ENCODE results near the gene UBXN4.
A peak's percentile ranks its signal among the peaks of the same experiment; 100 is the strongest.
"Not testable (repeated sequence)": the region's sequence is repeated elsewhere in the genome, so short reads cannot be mapped to it uniquely, and the experiment has no call there.

The UBXN4 gene

GRCh38 chr2:135762530-135762929 lies 20.9 kb downstream of the UBXN4 start:
- DNase-seq (ENCODE audit: low read depth in 2 of 2), result no peak

GRCh38 chr2:135768863-135769262 lies 27.2 kb downstream of the UBXN4 start:
- no peak for DNase-seq (ENCODE audit: low read depth in 2 of 2)

- DNase-seq (ENCODE audit: low read depth in 2 of 2), result no peak
Observed at GRCh38 chr2:135773319-135773718, 31.7 kb downstream of the UBXN4 start.

GRCh38 chr2:135773917-135774316 lies 32.3 kb downstream of the UBXN4 start:
- DNase-seq (ENCODE audit: low read depth in 2 of 2), result no peak

DNA sequence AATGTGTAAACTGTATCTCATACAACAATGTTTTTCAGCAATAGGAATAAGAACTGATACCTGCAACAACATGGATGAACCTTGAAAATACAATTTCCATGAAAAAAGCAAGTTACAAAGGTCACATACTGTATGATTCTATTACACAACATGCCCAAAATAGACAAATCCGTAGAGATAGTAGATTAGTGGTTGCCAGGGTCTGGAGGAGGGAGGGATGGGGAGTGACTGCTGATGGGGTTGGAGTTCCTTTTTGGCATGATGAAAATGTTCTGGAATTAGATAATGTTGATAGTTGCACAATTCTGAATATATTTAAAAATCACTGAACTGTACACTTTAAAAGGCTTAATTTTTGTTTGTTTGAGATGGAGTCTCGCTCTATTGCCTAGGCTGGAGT lies 33.8 kb downstream of the UBXN4 start:
- DNase-seq (ENCODE audit: low read depth in 2 of 2), result no peak

GRCh38 chr2:135776367-135776766 lies 34.7 kb downstream of the UBXN4 start:
- DNase-seq (ENCODE audit: low read depth in 2 of 2), result no peak

- DNase-seq (ENCODE audit: low read depth in 2 of 2), result no peak
Observed at GRCh38 chr2:135782231-135782630, 40.6 kb downstream of the UBXN4 start.

DNA sequence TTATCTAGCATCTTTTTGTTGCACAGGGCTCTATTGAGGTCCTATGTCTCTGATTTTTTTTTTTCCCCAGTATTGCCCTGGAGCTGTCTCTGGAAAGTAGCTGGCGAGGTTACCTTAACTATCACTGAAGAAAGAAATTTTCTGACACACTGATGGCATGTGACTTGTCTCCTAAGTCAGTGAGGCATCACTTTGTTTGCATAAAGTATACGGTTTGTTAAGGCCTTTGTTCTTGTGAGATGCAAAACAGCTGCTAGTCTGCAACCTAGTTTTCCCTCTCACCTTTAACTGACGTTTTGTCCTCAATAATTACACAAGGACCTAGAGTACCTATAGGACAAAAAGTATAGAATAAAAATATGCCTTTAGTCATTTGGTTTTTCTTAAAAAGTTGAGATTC lies 41.8 kb downstream of the UBXN4 start:
- DNase-seq (ENCODE audit: low read depth in 2 of 2), result no peak

DNA sequence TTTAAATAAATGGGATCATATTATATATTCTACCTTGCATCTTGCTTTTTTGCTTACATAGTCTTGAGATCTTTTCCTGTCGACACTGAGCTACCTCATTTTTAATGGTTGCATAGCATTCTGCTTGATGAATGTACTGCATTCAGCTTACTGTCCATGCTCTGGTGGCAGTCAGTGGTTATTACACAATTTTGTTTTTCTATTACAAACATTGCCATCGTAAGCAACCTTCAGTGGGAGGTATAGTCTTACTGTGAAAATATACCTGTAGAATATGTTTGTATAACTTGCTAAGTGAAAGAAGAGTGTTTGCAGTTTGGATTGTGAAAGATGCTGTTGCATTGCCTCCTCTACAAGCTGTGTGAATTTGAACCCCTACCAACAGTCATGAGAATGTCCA lies 43.4 kb downstream of the UBXN4 start:
- no peak for DNase-seq (ENCODE audit: low read depth in 2 of 2)

DNA sequence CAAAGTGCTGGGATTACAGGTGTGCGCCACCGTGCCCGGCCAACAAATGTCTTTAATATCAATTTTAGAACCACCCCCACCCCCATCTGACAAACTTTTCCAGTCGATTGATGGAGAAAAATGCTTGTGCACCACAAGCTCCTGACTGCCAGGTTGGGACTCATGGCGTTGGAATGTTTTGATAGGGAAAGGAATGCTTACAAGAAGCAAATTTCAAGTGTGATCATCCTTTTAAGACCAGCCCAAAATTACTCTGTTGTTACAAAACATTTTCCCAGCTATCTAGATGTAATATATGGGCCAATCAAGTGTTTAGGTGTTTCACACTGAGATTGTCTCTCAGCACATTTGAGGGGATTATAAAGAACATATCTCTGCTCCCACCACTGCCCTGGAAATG lies 45.2 kb downstream of the UBXN4 start:
- no peak for DNase-seq (ENCODE audit: low read depth in 2 of 2)

GRCh38 chr2:135790423-135790822 lies 48.8 kb downstream of the UBXN4 start:
- no peak for DNase-seq (ENCODE audit: low read depth in 2 of 2)

GRCh38 chr2:135791418-135792190 lies 49.9 kb downstream of the UBXN4 start:
- no peak for DNase-seq (ENCODE audit: low read depth in 2 of 2)

GRCh38 chr2:135792401-135793150 lies 50.9 kb downstream of the UBXN4 start:
- DNase-seq (ENCODE audit: low read depth in 2 of 2), result no peak

- not testable (repeated sequence) for DNase-seq (ENCODE audit: low read depth in 2 of 2)
Observed at GRCh38 chr2:135795641-135796040, 54.0 kb downstream of the UBXN4 start.

GRCh38 chr2:135796606-135797005 lies 55.0 kb downstream of the UBXN4 start:
- no peak for DNase-seq (ENCODE audit: low read depth in 2 of 2)

DNA sequence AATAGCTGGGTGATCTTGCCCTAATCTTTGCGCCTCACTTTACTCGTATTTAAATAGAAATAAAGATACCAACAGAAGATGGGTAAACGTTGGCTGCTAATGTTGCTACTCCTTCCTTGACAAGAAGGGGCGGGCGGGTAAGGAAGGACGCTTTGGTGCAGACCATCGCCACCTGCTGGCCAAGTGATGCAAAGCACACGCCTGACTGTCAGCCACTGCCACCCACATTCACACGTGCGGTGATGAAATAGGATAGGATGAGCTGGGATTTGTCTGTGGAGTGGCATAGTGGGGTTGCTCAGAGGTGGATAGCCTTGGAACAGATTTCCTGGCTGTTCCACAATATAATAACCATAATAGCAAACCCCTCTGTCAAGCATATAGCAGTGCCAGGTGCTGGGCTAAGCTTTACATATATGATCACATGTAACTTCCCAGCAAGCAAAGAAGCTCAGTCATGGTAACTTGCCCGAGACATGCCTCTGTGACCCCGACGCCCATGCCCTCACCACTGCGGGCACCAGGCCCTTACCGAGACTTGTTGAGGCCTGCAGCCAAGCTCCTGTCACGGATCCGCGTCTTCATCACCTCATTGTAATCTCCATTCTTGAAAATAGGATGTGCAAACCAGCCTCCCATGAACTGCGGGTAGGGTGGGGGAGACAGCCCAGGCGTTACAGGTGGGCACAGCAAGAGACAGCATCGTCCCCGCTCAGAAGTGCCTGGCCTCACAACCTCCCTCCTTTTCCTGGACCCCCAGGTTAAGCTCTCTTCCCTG lies 56.0 kb downstream of the UBXN4 start:
- peak; percentile 68 to 71 for DNase-seq (ENCODE audit: low read depth in 2 of 2)

DNA sequence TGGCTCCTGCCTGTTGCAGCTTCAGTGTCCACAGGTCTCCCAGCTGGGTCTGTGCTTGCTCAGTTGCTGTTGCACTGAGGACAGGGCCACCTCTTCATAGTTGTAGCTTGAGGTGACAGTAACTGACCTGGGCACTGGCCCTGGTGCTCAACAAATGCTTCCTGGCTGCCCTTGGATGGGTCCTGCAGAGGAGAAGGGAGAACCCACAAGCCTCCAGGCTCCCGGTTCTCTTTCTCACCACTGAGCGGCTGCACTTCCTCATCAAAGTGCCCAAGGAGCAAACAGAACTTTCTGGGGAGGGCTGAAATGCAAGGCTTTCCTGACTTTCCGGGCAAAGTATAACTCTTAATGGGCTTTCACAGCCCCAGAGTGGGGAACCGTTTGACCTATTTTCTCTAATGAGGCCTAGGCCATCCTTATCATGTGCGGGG lies 56.6 kb downstream of the UBXN4 start:
- no peak for DNase-seq (ENCODE audit: low read depth in 2 of 2)

DNA sequence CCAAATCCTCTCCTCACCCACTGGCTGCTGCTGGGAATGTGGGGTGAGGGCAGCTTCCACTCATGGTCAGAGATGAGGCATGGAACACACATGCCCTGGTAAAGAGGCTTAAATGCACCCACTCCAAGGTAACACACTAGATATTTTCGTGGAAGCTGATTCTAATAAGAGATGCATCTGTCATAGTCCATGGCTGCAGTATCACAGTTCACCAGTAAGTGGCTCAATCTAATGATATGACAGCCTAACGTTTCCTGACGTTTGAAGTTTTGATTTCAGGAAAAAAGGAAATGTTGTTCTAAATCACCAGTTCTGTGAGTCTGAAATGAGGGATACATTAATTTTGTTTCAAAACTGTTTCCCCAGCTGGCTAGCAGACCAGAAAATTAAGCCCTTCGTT lies 57.1 kb downstream of the UBXN4 start:
- DNase-seq (ENCODE audit: low read depth in 2 of 2), result no peak

- DNase-seq (ENCODE audit: low read depth in 2 of 2), result no peak
Observed at GRCh38 chr2:135799738-135800137, 58.1 kb downstream of the UBXN4 start.

DNA sequence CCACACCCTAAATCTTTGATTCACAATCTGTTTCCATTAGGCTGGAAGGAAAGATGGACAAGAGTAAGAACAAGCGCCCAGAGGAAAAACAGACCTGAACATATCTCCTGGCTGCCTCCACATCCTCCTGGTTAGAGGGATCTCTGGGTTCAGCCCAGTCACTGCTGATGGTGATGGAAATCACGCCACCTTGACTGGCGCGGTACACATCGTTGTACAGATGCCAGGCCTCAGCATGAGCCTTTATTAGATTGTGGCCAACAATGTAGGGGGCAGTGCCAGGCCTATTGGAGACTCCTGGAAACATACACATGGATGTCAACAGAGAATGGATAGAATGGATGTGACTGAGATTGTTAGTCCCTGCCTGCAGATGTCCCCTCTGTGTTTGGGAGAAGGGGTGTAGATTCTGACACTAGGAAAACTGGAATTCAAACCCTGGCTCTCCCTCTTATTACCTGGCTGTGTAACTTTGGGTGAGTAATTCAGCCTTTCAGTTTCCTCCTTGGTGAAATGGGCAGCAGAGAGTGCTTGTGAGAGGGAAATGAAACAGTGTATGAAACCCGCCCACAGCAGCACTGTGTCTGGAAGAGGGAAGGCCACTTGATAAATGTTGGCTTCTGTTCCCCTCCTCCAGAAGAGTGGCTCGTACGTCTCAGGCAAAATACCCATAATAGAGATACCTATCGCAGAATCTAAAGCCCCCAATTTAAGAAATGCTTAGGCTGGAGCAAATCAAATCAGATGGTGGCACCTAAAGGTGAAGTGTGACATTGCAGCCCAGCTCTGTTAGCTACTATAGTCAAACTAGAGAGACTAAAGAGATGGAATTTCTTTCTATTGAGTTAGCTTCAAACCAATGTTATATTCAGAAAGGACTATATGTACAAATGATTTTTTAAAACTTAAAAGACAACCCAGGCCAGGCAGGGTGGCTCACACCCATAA lies 59.1 kb downstream of the UBXN4 start:
- DNase-seq (ENCODE audit: low read depth in 2 of 2), result no peak

DNA sequence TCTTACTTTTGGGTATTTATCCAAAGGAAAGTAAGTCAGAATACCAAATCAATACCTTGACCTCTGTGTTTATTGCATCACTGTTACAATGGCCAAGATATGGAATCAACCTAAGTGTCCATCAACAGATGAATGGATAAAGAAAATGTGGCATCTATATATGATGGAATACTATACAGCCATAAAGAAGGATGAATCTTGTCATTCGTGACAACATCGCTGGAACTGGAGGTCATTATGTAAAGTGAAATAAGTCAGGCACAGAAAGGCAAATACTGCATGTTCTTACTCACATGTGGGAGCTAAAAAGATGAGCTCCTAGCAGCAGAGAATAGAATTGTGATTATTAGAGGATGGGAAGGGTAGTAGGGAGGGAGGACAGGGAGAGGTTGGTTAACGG lies 60.7 kb downstream of the UBXN4 start:
- no peak for DNase-seq (ENCODE audit: low read depth in 2 of 2)
